HepG2 (cell line): Measurements from ENCODE around the gene CPNE4. TPM values are rescaled to one million over a fixed set of nuclear protein-coding genes. Genes with fewer than 3 reads are reported as not detected.

ENCODE experiments used
- ATAC-seq: fragments of 200-7000 bp; cut with Tn5 transposase; 3 replicates; pipeline ENCODE4 v1.9.1; 2020; ENCODE audit warnings: mild to moderate bottlenecking, moderate library complexity
- BruUV-seq: library from RNA; stranded (reverse); fragments of 400-500 nt; replicated peaks from 2 replicates; lab custom pipeline; 2021; lab: Mats Ljungman, UMichigan
- CTCF ChIA-PET: fragments of 300-600 bp; formaldehyde crosslinking; extraction: SDS; loops from one replicate; lab custom pipeline; 2021; ENCODE audit warnings: low total read pairs, inconsistent platforms, low intra/inter-chr PET ratio; lab: Yijun Ruan, JAX
- POLR2A ChIA-PET: fragments of 350-600 bp; sonication (Branson Sonifier 250); formaldehyde crosslinking; loops from one replicate; lab custom pipeline; 2020; ENCODE audit warnings: antibody characterized with exemption, inconsistent platforms; lab: Yijun Ruan, JAX
- DNase-seq: peaks from one replicate; pipeline ENCODE4 v3.0.0-alpha.2; 2015; ENCODE audit warnings: low spot score
- FAIRE-seq: peaks from 3 replicates; lab custom pipeline; 2011; peaks lifted over from hg19 to GRCh38; lab: Jason Lieb, UNC
- H2AFZ ChIP-seq: one replicate; pipeline ENCODE4 v1.6.1; 2011; ENCODE audit warnings: low read length, inconsistent platforms
- H3K27ac ChIP-seq: fragments of 300-600 bp; 3 replicates; pipeline ENCODE4 v1.8.0; 2011; ENCODE audit warnings: mixed run types, mild to moderate bottlenecking, mixed read lengths, low read length, inconsistent platforms; ENCODE audit not compliant: insufficient read depth; ENCODE audit errors: extremely low read length
- H3K27me3 ChIP-seq, 2 experiments: fragments of 200-600 bp in 1 of 2; 2 replicates in 1 of 2; 3 replicates in 1 of 2; pipeline versions ENCODE4 v1.6.0 to v1.8.0; 2011; ENCODE audit warnings: low read length in 2 of 2, mild to moderate bottlenecking in 2 of 2, moderate library complexity in 2 of 2, inconsistent platforms in 1 of 2; ENCODE audit not compliant: insufficient read depth in 2 of 2, control insufficient read depth in 1 of 2
- H3K36me3 ChIP-seq, 2 experiments: fragments of 200-600 bp in 1 of 2; replicated peaks in 1 of 2; 2 replicates in 1 of 2; 3 replicates in 1 of 2; pipeline versions ENCODE4 v1.5.1 to v1.8.0; 2011; ENCODE audit warnings: low read length in 2 of 2, inconsistent platforms in 1 of 2; ENCODE audit not compliant: insufficient read depth in 2 of 2, control insufficient read depth in 1 of 2
- H3K4me1 ChIP-seq: 2 replicates; pipeline ENCODE4 v1.5.1; 2012; ENCODE audit warnings: low read length, inconsistent platforms; ENCODE audit not compliant: insufficient read depth
- H3K4me2 ChIP-seq: 2 replicates; pipeline ENCODE4 v1.6.0; 2011; ENCODE audit warnings: low read depth, low read length, inconsistent platforms
- H3K4me3 ChIP-seq, 3 experiments: fragments of 200-600 bp in 1 of 3; sonication (generic), shearing (Covaris generic) in 1 of 3; replicated peaks in 1 of 3; 2 replicates each; pipeline ENCODE4 v1.5.1; 2011 to 2016; ENCODE audit warnings: low read length in 3 of 3, inconsistent platforms in 2 of 3, low read depth in 2 of 3, mild to moderate bottlenecking in 2 of 3, control low read depth in 1 of 3, mixed read lengths in 1 of 3; ENCODE audit not compliant: insufficient read depth in 1 of 3
- H3K79me2 ChIP-seq: one replicate; pipeline ENCODE4 v1.6.1; 2011; ENCODE audit warnings: low read length, inconsistent platforms; ENCODE audit not compliant: insufficient read depth
- H3K9ac ChIP-seq: 2 replicates; pipeline ENCODE4 v1.6.0; 2011; ENCODE audit warnings: mild to moderate bottlenecking, low read depth, low read length, inconsistent platforms; ENCODE audit not compliant: insufficient read depth
- H3K9me3 ChIP-seq: 2 replicates; pipeline ENCODE4 v1.5.1; 2012; ENCODE audit warnings: mild to moderate bottlenecking, low read length
- H4K20me1 ChIP-seq: 2 replicates; pipeline ENCODE4 v1.6.0; 2011; ENCODE audit warnings: inconsistent platforms, mild to moderate bottlenecking, low read length, moderate library complexity; ENCODE audit not compliant: insufficient read depth
- AHR ChIP-seq: IDR thresholded peaks from 2 replicates; pipeline ENCODE4 v1.6.1; 2018; ENCODE audit warnings: missing genetic modification reagents, missing compliant biosample characterization
- AKAP8 ChIP-seq: sonication (generic); formaldehyde crosslinking; IDR thresholded peaks from 2 replicates; pipeline ENCODE4 v1.5.1; 2020; ENCODE audit warnings: mild to moderate bottlenecking, missing genetic modification reagents
- EP300 ChIP-seq, 3 experiments: sonication (generic) in 1 of 3; formaldehyde crosslinking in 1 of 3; IDR thresholded peaks; 2 replicates each; pipeline versions ENCODE4 v1.5.1 to v1.6.1; 2011 to 2020; ENCODE audit warnings: low read depth in 2 of 3, low read length in 2 of 3, borderline replicate concordance in 1 of 3, improper control_type of control experiment in 1 of 3, mild to moderate bottlenecking in 1 of 3, missing genetic modification reagents in 1 of 3, moderate library complexity in 1 of 3
- ETV5 ChIP-seq: IDR thresholded peaks from 2 replicates; pipeline ENCODE4 v1.6.1; 2018; ENCODE audit warnings: missing biosample characterization, missing genetic modification reagents, inconsistent platforms, borderline replicate concordance
- GABPA ChIP-seq, 2 experiments: IDR thresholded peaks; 2 replicates each; pipeline ENCODE4 v1.6.1; 2011 to 2016; ENCODE audit warnings: low read depth in 2 of 2, low read length in 1 of 2, missing biosample characterization in 1 of 2, missing genetic modification characterization in 1 of 2
- GFI1 ChIP-seq: sonication (generic); formaldehyde crosslinking; IDR thresholded peaks from 2 replicates; pipeline ENCODE4 v1.5.0; 2020; ENCODE audit warnings: missing genetic modification reagents, mild to moderate bottlenecking, borderline replicate concordance
- HMG20A ChIP-seq: IDR thresholded peaks from 2 replicates; pipeline ENCODE4 v1.6.1; 2016; ENCODE audit warnings: borderline replicate concordance
- KAT2B ChIP-seq: fragments of 150-350 bp; IDR thresholded peaks from 2 replicates; pipeline ENCODE4 v1.6.1; 2014; ENCODE audit warnings: low read depth, low read length, borderline replicate concordance
- KDM2A ChIP-seq: sonication (generic); formaldehyde crosslinking; IDR thresholded peaks from 2 replicates; pipeline ENCODE4 v1.4.0; 2020; ENCODE audit warnings: low read depth, missing genetic modification reagents, borderline replicate concordance
- NCOA2 ChIP-seq: sonication (generic); formaldehyde crosslinking; IDR thresholded peaks from 2 replicates; pipeline ENCODE4 v1.8.0; 2022; ENCODE audit warnings: inconsistent platforms
- NFE2L2 ChIP-seq: fragments of 150-350 bp; IDR thresholded peaks from 2 replicates; pipeline ENCODE4 v1.6.1; 2014; ENCODE audit warnings: low read length
- NFKB2 ChIP-seq: sonication (generic); formaldehyde crosslinking; IDR thresholded peaks from 2 replicates; pipeline ENCODE4 v1.4.0; 2020; ENCODE audit warnings: missing genetic modification reagents, borderline replicate concordance
- RORA ChIP-seq: sonication (generic); formaldehyde crosslinking; IDR thresholded peaks from 2 replicates; pipeline ENCODE4 v1.5.0; 2020; ENCODE audit warnings: mild to moderate bottlenecking, missing genetic modification reagents, moderate library complexity
- SALL1 ChIP-seq: sonication (generic); formaldehyde crosslinking; IDR thresholded peaks from 2 replicates; pipeline ENCODE4 v1.8.0; 2022; ENCODE audit warnings: mild to moderate bottlenecking, missing genetic modification reagents
- ZNF101 ChIP-seq: sonication (generic); formaldehyde crosslinking; IDR thresholded peaks from 2 replicates; pipeline ENCODE4 v1.4.0; 2020; ENCODE audit warnings: mild to moderate bottlenecking, low read depth, missing genetic modification reagents, borderline replicate concordance
- in situ Hi-C: cut with HindIII; loops from 2 replicates; pipeline ENCODE4 v1.10.0; 2017; ENCODE audit warnings: low pct_unique_long_range_greater_than_20kb; ENCODE audit not compliant: extremely low pct_ligation_motif_present
- intact Hi-C: fragments of 100-400 bp; cut with micrococcal nuclease; formaldehyde crosslinking; loops from one replicate; pipeline ENCODE4 v1.10.0; 2022; ENCODE audit not compliant: unreplicated experiment
- polyA plus RNA-seq, 8 experiments: library from polyadenylated mRNA; depleted of rRNA in 3 of 8; stranded (reverse) in 7 of 8; unstranded in 1 of 8; fragments of >200 nt; fragmentation: Illumina TruSeq in 4 of 8; extraction: Trizol in 4 of 8; gene quantifications; 2 replicates each; pipeline versions ENCODE4 v1.2.1 to v1.2.3, GENCODE V29; 2011 to 2016; ENCODE audit warnings: low read depth in 4 of 8, missing spikeins in 1 of 8, mixed read lengths in 1 of 8; ENCODE audit not compliant: insufficient read depth in 1 of 8
- total RNA-seq, 5 experiments: library from RNA; depleted of rRNA; stranded (reverse); fragments of >200 nt; fragmentation: Illumina TruSeq; extraction: Trizol; gene quantifications; 2 replicates each; pipeline ENCODE4 v1.2.3, GENCODE V29; 2016; ENCODE audit warnings: low read depth in 1 of 5
- TF ChIP-seq, protein P1 (sequence below): sonication (generic); formaldehyde crosslinking; IDR thresholded peaks from 2 replicates; pipeline ENCODE4 v1.4.0; 2020; ENCODE audit warnings: mild to moderate bottlenecking, missing genetic modification reagents
- TF ChIP-seq, protein P2 (sequence below): IDR thresholded peaks from 2 replicates; pipeline ENCODE4 v1.4.0; 2020; ENCODE audit warnings: mild to moderate bottlenecking, missing genetic modification reagents
- TF ChIP-seq, protein P3 (sequence below): sonication (generic); formaldehyde crosslinking; IDR thresholded peaks from 2 replicates; pipeline ENCODE4 v1.5.1; 2020; ENCODE audit warnings: missing genetic modification reagents, mild to moderate bottlenecking, borderline replicate concordance

The CPNE4 gene
- total and polyA plus RNA-seq, 2 of the 13 experiments (the other 11 are each of a cell fraction or from before 2014, with no cell fraction given), result not detected

- intact Hi-C loops (no loop called here), in situ Hi-C loops (no loop called here)
- H2AFZ ChIP-seq, result no peak overlapping the region
- no peaks in the 10 kb centered on the region for H3K9me3 ChIP-seq
- BruUV-seq, result no TSS peak
- no peaks in the 10 kb centered on the region for H4K20me1 ChIP-seq
- no peaks in the 10 kb centered on the region for H3K36me3 ChIP-seq
- no peaks in the 10 kb centered on the region for H3K27me3 ChIP-seq
- TF ChIP-seq ETV5 (CRISPR knock-in tag) (no peak), GABPA (IDR thresholded peaks at IDR 0.05; ENCODE audit: low read depth, low read length) (no peak), GABPA (CRISPR knock-in tag; IDR thresholded peaks at IDR 0.05; ENCODE audit: low read depth) (no peak), GFI1 (CRISPR knock-in tag) (no peak), ZNF101 (no peak), HMG20A (CRISPR knock-in tag) (no peak), NFE2L2 (no peak), RORA (CRISPR knock-in tag) (no peak), AHR (CRISPR knock-in tag) (no peak), KAT2B (no peak), NCOA2 (CRISPR knock-in tag) (no peak), KDM2A (CRISPR knock-in tag) (no peak), AKAP8 (CRISPR knock-in tag) (no peak), EP300 (IDR thresholded peaks at IDR 0.05; ENCODE audit: low read depth in 2 of 2, low read length in 2 of 2) (no peak), EP300 (CRISPR knock-in tag; IDR thresholded peaks at IDR 0.05; ENCODE audit: borderline replicate concordance) (no peak), SALL1 (no peak), NFKB2 (CRISPR knock-in tag) (no peak)
- TF ChIP-seq, protein P1, sequence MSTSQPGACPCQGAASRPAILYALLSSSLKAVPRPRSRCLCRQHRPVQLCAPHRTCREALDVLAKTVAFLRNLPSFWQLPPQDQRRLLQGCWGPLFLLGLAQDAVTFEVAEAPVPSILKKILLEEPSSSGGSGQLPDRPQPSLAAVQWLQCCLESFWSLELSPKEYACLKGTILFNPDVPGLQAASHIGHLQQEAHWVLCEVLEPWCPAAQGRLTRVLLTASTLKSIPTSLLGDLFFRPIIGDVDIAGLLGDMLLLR (CRISPR knock-in tag), result no peak
- TF ChIP-seq, protein P2, sequence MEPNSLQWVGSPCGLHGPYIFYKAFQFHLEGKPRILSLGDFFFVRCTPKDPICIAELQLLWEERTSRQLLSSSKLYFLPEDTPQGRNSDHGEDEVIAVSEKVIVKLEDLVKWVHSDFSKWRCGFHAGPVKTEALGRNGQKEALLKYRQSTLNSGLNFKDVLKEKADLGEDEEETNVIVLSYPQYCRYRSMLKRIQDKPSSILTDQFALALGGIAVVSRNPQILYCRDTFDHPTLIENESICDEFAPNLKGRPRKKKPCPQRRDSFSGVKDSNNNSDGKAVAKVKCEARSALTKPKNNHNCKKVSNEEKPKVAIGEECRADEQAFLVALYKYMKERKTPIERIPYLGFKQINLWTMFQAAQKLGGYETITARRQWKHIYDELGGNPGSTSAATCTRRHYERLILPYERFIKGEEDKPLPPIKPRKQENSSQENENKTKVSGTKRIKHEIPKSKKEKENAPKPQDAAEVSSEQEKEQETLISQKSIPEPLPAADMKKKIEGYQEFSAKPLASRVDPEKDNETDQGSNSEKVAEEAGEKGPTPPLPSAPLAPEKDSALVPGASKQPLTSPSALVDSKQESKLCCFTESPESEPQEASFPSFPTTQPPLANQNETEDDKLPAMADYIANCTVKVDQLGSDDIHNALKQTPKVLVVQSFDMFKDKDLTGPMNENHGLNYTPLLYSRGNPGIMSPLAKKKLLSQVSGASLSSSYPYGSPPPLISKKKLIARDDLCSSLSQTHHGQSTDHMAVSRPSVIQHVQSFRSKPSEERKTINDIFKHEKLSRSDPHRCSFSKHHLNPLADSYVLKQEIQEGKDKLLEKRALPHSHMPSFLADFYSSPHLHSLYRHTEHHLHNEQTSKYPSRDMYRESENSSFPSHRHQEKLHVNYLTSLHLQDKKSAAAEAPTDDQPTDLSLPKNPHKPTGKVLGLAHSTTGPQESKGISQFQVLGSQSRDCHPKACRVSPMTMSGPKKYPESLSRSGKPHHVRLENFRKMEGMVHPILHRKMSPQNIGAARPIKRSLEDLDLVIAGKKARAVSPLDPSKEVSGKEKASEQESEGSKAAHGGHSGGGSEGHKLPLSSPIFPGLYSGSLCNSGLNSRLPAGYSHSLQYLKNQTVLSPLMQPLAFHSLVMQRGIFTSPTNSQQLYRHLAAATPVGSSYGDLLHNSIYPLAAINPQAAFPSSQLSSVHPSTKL (CRISPR knock-in tag), result no peak
- TF ChIP-seq, protein P3, sequence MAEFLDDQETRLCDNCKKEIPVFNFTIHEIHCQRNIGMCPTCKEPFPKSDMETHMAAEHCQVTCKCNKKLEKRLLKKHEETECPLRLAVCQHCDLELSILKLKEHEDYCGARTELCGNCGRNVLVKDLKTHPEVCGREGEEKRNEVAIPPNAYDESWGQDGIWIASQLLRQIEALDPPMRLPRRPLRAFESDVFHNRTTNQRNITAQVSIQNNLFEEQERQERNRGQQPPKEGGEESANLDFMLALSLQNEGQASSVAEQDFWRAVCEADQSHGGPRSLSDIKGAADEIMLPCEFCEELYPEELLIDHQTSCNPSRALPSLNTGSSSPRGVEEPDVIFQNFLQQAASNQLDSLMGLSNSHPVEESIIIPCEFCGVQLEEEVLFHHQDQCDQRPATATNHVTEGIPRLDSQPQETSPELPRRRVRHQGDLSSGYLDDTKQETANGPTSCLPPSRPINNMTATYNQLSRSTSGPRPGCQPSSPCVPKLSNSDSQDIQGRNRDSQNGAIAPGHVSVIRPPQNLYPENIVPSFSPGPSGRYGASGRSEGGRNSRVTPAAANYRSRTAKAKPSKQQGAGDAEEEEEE (CRISPR knock-in tag), result no peak
- FAIRE-seq (no peak), ATAC-seq (no peak), DNase-seq (no peak)
- H3K27ac ChIP-seq, result no peak overlapping the region
- ChIA-PET CTCF (no interaction called here), POLR2A (no interaction called here)
- H3K9ac ChIP-seq, result no peak overlapping the region
- H3K4me3 ChIP-seq, result no peak overlapping the region
- H3K4me1 ChIP-seq, result no peaks in the 10 kb centered on the region
- no peaks in the 10 kb centered on the region for H3K79me2 ChIP-seq
- no peak overlapping the region for H3K4me2 ChIP-seq
Observed at GRCh38 chr3:131892331-131892730, 142.5 kb downstream of the CPNE4 start.
